SU-DHL-6 (cell line): ENCODE data around the gene GYPC.

ENCODE experiments used
- H2AFZ ChIP-seq: fragments of 200-600 bp; sonication (generic); 2 replicates; pipeline ENCODE4 v1.6.1; 2014; ENCODE audit warnings: low read depth, mild to moderate bottlenecking, moderate library complexity, mixed read lengths, antibody characterized with exemption, low read length; ENCODE audit not compliant: severe bottlenecking
- H3F3A ChIP-seq: fragments of 200-600 bp; shearing (Covaris generic); 2 replicates; pipeline ENCODE4 v1.6.0; 2016; ENCODE audit warnings: antibody characterized with exemption, mild to moderate bottlenecking; ENCODE audit not compliant: insufficient read depth
- H3K27ac ChIP-seq: fragments of 200-600 bp; sonication (generic); 2 replicates; pipeline ENCODE4 v1.5.1; 2016; ENCODE audit warnings: low read depth, mild to moderate bottlenecking, low read length, moderate library complexity, mixed read lengths
- H3K27me3 ChIP-seq: fragments of 200-600 bp; sonication (generic), shearing (Covaris generic); 2 replicates; pipeline ENCODE4 v1.6.0; 2014; ENCODE audit warnings: mild to moderate bottlenecking, low read length
- H3K36me3 ChIP-seq: fragments of 200-600 bp; sonication (generic); 2 replicates; pipeline ENCODE4 v1.6.1; 2014; ENCODE audit warnings: mild to moderate bottlenecking, low read length, mixed read lengths
- H3K4me2 ChIP-seq: fragments of 300-600, 200-600 bp; shearing (Covaris generic), sonication (generic); 2 replicates; pipeline ENCODE4 v1.6.0; 2014; ENCODE audit warnings: low read length, low read depth, mild to moderate bottlenecking; ENCODE audit not compliant: poor library complexity, severe bottlenecking
- H3K4me3 ChIP-seq: fragments of 200-600 bp; sonication (generic); 2 replicates; pipeline ENCODE4 v1.5.1; 2014; ENCODE audit warnings: antibody characterized with exemption, low read length, mild to moderate bottlenecking, mixed read lengths; ENCODE audit not compliant: insufficient read depth, poor library complexity, severe bottlenecking
- H3K79me2 ChIP-seq: fragments of 200-600 bp; sonication (generic); 2 replicates; pipeline ENCODE4 v1.6.1; 2014; ENCODE audit warnings: mild to moderate bottlenecking, low read length, moderate library complexity; ENCODE audit not compliant: insufficient read depth
- H3K9ac ChIP-seq: fragments of 200-600 bp; sonication (generic); 2 replicates; pipeline ENCODE4 v1.7.0; 2014; ENCODE audit warnings: mild to moderate bottlenecking, low read length
- H3K9me2 ChIP-seq: fragments of 200-600 bp; sonication (generic); replicated peaks from 2 replicates; pipeline ENCODE4 v1.6.1; 2014; ENCODE audit warnings: low read length; ENCODE audit not compliant: insufficient read depth
- H3K9me3 ChIP-seq: fragments of 200-600 bp; sonication (generic); 2 replicates; pipeline ENCODE4 v1.6.1; 2014; ENCODE audit warnings: low read length, mixed read lengths; ENCODE audit not compliant: insufficient read depth
- H4K20me1 ChIP-seq: fragments of 200-600 bp; sonication (generic); 2 replicates; pipeline ENCODE4 v1.6.1; 2014; ENCODE audit warnings: low read depth, mild to moderate bottlenecking, antibody characterized with exemption, low read length, moderate library complexity, mixed read lengths
- CTCF ChIP-seq: fragments of 200-600 bp; sonication (generic); IDR thresholded peaks from one replicate; pipeline ENCODE4 v1.5.1; 2017; ENCODE audit warnings: antibody characterized with exemption, mild to moderate bottlenecking, low read length, moderate library complexity; ENCODE audit not compliant: insufficient read depth, poor library complexity, severe bottlenecking
- EZH2phosphoT487 ChIP-seq: fragments of 200-600 bp; sonication (generic), shearing (Covaris generic); conservative IDR thresholded peaks from 2 replicates; pipeline ENCODE4 v1.6.1; 2018; ENCODE audit warnings: mild to moderate bottlenecking, antibody characterized with exemption, low read length, moderate library complexity, mixed read lengths

GYPC gene

GRCh38 chr2:126674075-126674744, 18.3 kb downstream of the GYPC start:
- Histone ChIP-seq H3K9me3 (no peaks in the 10 kb centered on the region), H3K36me3 (no peaks in the 10 kb centered on the region), H3K27me3 (no peaks in the 10 kb centered on the region), H2AFZ (no peak overlapping the region), H3K4me3 (no peak overlapping the region), H3K4me2 (no peak overlapping the region), H3K9me2 (no peaks in the 10 kb centered on the region), H3F3A (no peaks in the 10 kb centered on the region), H4K20me1 (no peaks in the 10 kb centered on the region), H3K27ac (no peak overlapping the region), H3K79me2 (no peaks in the 10 kb centered on the region), H3K9ac (no peak overlapping the region)
- TF ChIP-seq CTCF: no peak
- no peak for TF ChIP-seq EZH2phosphoT487

GRCh38 chr2:126675637-126676036, 19.7 kb downstream of the GYPC start:
- Histone ChIP-seq H3K4me2 (no peak overlapping the region), H3F3A (no peaks in the 10 kb centered on the region), H3K27me3 (no peaks in the 10 kb centered on the region), H3K4me3 (no peak overlapping the region), H3K9me3 (no peaks in the 10 kb centered on the region), H4K20me1 (no peaks in the 10 kb centered on the region), H3K79me2 (no peaks in the 10 kb centered on the region), H3K9me2 (no peaks in the 10 kb centered on the region), H3K27ac (no peak overlapping the region), H3K36me3 (no peaks in the 10 kb centered on the region), H3K9ac (no peak overlapping the region), H2AFZ (no peak overlapping the region)
- TF ChIP-seq CTCF: no peak

- TF ChIP-seq CTCF: no peak
- TF ChIP-seq EZH2phosphoT487: no peak
- Histone ChIP-seq H3K36me3 (no peaks in the 10 kb centered on the region), H3K9ac (no peak overlapping the region), H2AFZ (no peak overlapping the region), H3K27me3 (no peaks in the 10 kb centered on the region), H3K9me2 (no peaks in the 10 kb centered on the region), H3K79me2 (no peaks in the 10 kb centered on the region), H3K27ac (no peak overlapping the region), H3K4me2 (no peak overlapping the region), H3K9me3 (no peaks in the 10 kb centered on the region), H3F3A (no peaks in the 10 kb centered on the region), H4K20me1 (no peaks in the 10 kb centered on the region), H3K4me3 (no peak overlapping the region)
Measured at GRCh38 chr2:126676221-126677175, 20.5 kb downstream of the GYPC start.
